ENCODE measurements around the gene RMI2.

- TF ChIP-seq KLF9 (tag by site-specific recombination; IDR thresholded peaks at IDR 0.05; ENCODE audit: low read depth), result no peak
- TF ChIP-seq PRDM1 (tag by site-specific recombination; IDR thresholded peaks at IDR 0.05), result no peak
- TF ChIP-seq, protein P1, sequence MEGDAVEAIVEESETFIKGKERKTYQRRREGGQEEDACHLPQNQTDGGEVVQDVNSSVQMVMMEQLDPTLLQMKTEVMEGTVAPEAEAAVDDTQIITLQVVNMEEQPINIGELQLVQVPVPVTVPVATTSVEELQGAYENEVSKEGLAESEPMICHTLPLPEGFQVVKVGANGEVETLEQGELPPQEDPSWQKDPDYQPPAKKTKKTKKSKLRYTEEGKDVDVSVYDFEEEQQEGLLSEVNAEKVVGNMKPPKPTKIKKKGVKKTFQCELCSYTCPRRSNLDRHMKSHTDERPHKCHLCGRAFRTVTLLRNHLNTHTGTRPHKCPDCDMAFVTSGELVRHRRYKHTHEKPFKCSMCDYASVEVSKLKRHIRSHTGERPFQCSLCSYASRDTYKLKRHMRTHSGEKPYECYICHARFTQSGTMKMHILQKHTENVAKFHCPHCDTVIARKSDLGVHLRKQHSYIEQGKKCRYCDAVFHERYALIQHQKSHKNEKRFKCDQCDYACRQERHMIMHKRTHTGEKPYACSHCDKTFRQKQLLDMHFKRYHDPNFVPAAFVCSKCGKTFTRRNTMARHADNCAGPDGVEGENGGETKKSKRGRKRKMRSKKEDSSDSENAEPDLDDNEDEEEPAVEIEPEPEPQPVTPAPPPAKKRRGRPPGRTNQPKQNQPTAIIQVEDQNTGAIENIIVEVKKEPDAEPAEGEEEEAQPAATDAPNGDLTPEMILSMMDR (tag by site-specific recombination; IDR thresholded peaks at IDR 0.05), result no peak
- TF ChIP-seq ZNF555 (tag by site-specific recombination; conservative IDR thresholded peaks at IDR 0.05), result no peak
- TF ChIP-seq REPIN1 (tag by site-specific recombination; IDR thresholded peaks at IDR 0.05; ENCODE audit: low read depth), result no peak
- TF ChIP-seq ZNF239 (tag by site-specific recombination; IDR thresholded peaks at IDR 0.05), result no peak
- no peak for TF ChIP-seq ZNF341 (tag by site-specific recombination; IDR thresholded peaks at IDR 0.05; ENCODE audit: low read depth)
- TF ChIP-seq ZNF146 (tag by site-specific recombination; IDR thresholded peaks at IDR 0.05), result no peak
- TF ChIP-seq ZNF776 (tag by site-specific recombination; IDR thresholded peaks at IDR 0.05; ENCODE audit: borderline replicate concordance), result no peak
- TF ChIP-seq ZNF366 (tag by site-specific recombination; conservative IDR thresholded peaks at IDR 0.05), result no peak
Observed at GRCh38 chr16:11358531-11358930, 13.3 kb downstream of the RMI2 start.
